ENCODE data around the gene PITPNM1.

DNA sequence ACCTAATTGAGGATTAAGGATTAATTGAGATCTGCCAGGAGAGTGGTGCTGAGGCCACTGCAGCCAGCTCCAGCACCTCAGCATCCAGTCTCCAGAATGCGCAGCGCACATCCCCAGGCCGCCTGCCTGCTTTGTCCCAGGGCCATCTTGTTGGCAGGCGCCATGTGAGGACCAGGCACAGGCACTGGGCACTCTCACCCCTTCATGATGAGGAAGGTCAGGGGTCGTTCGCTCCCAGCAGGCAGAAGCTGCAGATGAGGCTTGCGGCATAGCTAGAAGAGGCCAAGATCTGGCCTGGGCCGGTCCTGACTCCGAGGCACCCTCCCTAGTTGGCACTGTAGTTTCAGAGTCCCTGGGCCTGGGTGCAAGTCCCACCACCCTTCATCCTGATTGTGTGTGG lies 11.6 kb upstream of the PITPNM1 start:
- TF ChIP-seq, protein P1, sequence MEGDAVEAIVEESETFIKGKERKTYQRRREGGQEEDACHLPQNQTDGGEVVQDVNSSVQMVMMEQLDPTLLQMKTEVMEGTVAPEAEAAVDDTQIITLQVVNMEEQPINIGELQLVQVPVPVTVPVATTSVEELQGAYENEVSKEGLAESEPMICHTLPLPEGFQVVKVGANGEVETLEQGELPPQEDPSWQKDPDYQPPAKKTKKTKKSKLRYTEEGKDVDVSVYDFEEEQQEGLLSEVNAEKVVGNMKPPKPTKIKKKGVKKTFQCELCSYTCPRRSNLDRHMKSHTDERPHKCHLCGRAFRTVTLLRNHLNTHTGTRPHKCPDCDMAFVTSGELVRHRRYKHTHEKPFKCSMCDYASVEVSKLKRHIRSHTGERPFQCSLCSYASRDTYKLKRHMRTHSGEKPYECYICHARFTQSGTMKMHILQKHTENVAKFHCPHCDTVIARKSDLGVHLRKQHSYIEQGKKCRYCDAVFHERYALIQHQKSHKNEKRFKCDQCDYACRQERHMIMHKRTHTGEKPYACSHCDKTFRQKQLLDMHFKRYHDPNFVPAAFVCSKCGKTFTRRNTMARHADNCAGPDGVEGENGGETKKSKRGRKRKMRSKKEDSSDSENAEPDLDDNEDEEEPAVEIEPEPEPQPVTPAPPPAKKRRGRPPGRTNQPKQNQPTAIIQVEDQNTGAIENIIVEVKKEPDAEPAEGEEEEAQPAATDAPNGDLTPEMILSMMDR (IDR thresholded peaks at IDR 0.05 in 4 of 5, conservative IDR thresholded peaks at IDR 0.05 in 1 of 5), result no peak
- no peak for TF ChIP-seq POLR2A (IDR thresholded peaks at IDR 0.05)
